ENCODE data around the gene DENND1A. TPM values are rescaled to one million over a fixed set of nuclear protein-coding genes. Genes with fewer than 3 reads are reported as not detected.

Gene DENND1A
- total RNA-seq, 1 donor from 2014 or later: 19.9 TPM

DNA sequence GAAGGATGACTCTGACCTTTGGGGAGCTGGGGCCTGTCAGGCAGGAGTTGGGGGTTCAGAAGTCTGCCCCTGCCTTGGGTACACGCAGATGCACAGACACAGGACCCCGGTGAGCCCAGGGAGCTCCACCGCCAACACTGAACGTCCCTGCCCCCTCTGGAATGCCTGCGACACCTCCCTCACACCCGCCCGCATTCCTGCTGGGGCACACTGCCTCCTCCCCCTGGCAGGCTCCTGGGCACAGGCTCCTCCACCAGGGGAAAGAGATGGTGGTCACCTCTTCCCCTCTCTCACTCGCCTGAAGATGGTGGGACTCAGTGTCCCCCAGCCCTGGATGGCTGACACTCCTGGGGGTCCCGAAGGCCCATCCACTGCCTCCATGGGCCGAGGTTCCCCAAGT, 561.9 kb downstream of the DENND1A start:
- Mint-ChIP-seq H3K4me1 (ENCODE audit: unreplicated experiment) (peaks cover 30% of the 10 kb centered on the region), H3K9me3 (no peaks in the 10 kb centered on the region), H3K4me3 (no peak overlapping the region), H3K27me3 (peaks cover 17% of the 10 kb centered on the region), H3K36me3 (no peaks in the 10 kb centered on the region), H3K27ac (peak overlapping the region; percentile 58)
- TF ChIP-seq, protein P1, sequence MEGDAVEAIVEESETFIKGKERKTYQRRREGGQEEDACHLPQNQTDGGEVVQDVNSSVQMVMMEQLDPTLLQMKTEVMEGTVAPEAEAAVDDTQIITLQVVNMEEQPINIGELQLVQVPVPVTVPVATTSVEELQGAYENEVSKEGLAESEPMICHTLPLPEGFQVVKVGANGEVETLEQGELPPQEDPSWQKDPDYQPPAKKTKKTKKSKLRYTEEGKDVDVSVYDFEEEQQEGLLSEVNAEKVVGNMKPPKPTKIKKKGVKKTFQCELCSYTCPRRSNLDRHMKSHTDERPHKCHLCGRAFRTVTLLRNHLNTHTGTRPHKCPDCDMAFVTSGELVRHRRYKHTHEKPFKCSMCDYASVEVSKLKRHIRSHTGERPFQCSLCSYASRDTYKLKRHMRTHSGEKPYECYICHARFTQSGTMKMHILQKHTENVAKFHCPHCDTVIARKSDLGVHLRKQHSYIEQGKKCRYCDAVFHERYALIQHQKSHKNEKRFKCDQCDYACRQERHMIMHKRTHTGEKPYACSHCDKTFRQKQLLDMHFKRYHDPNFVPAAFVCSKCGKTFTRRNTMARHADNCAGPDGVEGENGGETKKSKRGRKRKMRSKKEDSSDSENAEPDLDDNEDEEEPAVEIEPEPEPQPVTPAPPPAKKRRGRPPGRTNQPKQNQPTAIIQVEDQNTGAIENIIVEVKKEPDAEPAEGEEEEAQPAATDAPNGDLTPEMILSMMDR (conservative IDR thresholded peaks at IDR 0.05): no peak
- no peak for DNase-seq (ENCODE audit: extremely low spot score, unreplicated experiment)

DNA sequence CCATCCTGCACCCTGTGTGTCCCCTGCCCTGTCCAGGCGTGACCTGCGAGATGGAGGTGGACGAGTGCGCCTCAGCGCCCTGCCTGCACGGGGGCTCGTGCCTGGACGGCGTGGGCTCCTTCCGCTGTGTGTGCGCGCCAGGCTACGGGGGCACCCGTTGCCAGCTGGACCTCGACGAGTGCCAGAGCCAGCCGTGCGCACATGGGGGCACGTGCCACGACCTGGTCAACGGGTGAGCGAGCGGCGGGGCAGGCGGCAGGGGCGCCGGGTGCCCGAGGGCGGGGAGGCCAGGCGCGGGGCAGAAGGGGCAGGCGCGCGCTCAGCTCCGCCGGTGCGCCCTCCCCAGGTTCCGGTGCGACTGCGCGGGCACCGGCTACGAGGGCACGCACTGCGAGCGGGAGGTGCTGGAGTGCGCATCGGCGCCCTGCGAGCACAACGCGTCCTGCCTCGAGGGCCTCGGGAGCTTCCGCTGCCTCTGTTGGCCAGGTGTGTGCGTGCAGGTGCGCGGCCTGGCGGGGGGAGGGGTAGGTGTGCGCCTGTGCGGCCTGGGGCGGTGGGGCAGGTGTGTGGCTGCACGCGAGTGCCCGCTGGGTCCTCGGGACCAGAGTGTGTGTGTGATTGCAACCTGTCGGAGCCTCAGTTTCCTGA, 563.9 kb downstream of the DENND1A start:
- H3K27me3 Mint-ChIP-seq: peaks cover 8% of the 10 kb centered on the region
- H3K9me3 Mint-ChIP-seq: no peaks in the 10 kb centered on the region
- H3K36me3 Mint-ChIP-seq: no peaks in the 10 kb centered on the region
- TF ChIP-seq, protein P1 (conservative IDR thresholded peaks at IDR 0.05): no peak
- DNase-seq (ENCODE audit: extremely low spot score, unreplicated experiment): no peak
- no peak overlapping the region for H3K27ac Mint-ChIP-seq
- no peak overlapping the region for H3K4me3 Mint-ChIP-seq
- peaks cover 33% of the 10 kb centered on the region for H3K4me1 Mint-ChIP-seq (ENCODE audit: unreplicated experiment)

DNA sequence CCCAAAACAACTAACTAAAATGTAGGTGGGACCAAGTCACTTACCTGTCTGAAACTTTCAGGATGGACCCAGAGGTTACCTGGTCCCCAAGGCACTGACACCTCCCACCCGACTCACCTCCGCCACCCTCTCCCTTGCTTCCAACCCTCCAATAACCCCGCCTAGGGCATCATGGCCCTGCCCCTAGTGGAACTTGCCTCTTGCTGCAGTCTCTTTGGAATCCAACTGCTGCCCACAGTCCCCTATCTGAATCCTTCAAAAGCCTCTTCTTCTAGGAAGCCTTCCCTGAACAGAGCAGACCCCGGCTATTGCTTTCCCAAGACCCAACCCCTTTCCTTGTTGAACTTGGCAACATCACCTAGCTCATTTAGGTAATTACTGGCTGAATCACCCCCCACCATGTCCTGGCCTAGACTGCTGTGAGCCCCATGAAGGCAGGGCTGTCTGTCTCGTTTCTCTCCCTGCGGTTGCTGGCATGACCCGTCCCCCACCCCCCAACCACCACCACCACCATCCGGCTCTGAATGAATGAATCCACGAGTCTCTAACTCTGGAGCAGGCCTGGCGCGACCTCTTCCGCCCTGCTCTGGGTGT, 564.5 kb downstream of the DENND1A start:
- Mint-ChIP-seq H3K4me3 (peak overlapping the region; percentile 17), H3K27ac (peak overlapping the region; percentile 6)
- DNase-seq (ENCODE audit: extremely low spot score, unreplicated experiment): no peak

DNA sequence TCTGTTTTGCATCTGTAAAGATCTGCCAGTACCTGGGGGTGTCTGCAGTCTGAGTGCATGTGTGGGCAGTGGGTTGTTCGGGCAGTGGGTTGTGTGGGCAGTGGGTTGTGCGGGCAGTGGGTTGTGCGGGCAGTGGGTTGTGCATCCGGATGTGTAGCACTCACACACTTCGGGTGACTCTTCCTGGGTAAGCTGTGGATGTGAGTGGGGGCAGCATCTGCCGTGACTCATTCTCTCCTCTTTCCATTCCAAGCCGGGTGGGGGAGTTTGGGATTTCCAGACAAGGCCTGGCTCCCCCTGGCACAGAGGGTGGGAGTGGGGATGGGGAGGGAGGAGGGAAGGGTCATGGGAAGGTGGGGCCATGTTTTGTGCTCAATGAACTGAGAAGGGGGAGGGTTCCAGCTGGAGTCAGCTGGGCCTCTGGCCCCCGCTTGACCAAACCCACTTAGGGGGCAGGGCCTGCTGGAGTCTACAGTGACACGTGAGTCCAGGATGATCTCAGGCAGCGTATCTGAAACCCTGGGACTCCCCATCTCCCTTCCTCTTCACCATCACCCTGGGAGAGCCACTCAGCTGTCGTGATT, 565.6 kb downstream of the DENND1A start:
- TF ChIP-seq, protein P1 (conservative IDR thresholded peaks at IDR 0.05): no peak
- H3K9me3 Mint-ChIP-seq: no peaks in the 10 kb centered on the region
- peaks cover 43% of the 10 kb centered on the region for H3K4me1 Mint-ChIP-seq (ENCODE audit: unreplicated experiment)
- DNase-seq (ENCODE audit: extremely low spot score, unreplicated experiment): no peak
- peak overlapping the region; percentile 48 for H3K27ac Mint-ChIP-seq
- H3K27me3 Mint-ChIP-seq: peaks cover 5% of the 10 kb centered on the region
- no peaks in the 10 kb centered on the region for H3K36me3 Mint-ChIP-seq
- H3K4me3 Mint-ChIP-seq: peak overlapping the region; percentile 36

More for the DNA sequence above, 564.5 kb downstream of the DENND1A start:
- TF ChIP-seq, protein P1 (conservative IDR thresholded peaks at IDR 0.05): peak; percentile 61
- Mint-ChIP-seq H3K9me3 (no peaks in the 10 kb centered on the region), H3K4me1 (ENCODE audit: unreplicated experiment) (peaks cover 37% of the 10 kb centered on the region), H3K36me3 (no peaks in the 10 kb centered on the region), H3K27me3 (peaks cover 8% of the 10 kb centered on the region)

DNA sequence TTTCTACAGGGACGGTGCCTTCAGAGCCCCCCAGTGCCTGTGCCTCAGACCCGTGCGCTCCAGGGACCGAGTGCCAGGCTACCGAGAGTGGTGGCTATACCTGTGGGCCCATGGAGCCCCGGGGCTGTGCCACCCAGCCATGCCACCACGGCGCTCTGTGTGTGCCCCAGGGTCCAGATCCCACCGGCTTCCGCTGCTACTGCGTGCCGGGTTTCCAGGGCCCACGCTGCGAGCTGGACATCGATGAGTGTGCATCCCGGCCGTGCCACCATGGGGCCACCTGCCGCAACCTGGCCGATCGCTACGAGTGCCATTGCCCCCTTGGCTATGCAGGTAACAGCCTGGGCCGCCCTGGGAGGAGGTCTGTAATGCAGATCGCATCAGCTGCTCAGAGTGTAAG, 567.1 kb downstream of the DENND1A start:
- Mint-ChIP-seq H3K27ac (no peak overlapping the region), H3K27me3 (peaks cover 4% of the 10 kb centered on the region), H3K9me3 (no peaks in the 10 kb centered on the region), H3K4me1 (ENCODE audit: unreplicated experiment) (peaks cover 52% of the 10 kb centered on the region), H3K36me3 (no peaks in the 10 kb centered on the region), H3K4me3 (no peak overlapping the region)
- DNase-seq (ENCODE audit: extremely low spot score, unreplicated experiment): no peak
- TF ChIP-seq, protein P1 (conservative IDR thresholded peaks at IDR 0.05): no peak
